ENCODE results near the gene DPP10. TPM values are rescaled to one million over a fixed set of nuclear protein-coding genes. Genes with fewer than 3 reads are reported as not detected.

Gene DPP10
- total RNA-seq, 3 donors from 2014 or later (not counting 1 experiment from before 2014, with no cell fraction given), result not detected

DNA sequence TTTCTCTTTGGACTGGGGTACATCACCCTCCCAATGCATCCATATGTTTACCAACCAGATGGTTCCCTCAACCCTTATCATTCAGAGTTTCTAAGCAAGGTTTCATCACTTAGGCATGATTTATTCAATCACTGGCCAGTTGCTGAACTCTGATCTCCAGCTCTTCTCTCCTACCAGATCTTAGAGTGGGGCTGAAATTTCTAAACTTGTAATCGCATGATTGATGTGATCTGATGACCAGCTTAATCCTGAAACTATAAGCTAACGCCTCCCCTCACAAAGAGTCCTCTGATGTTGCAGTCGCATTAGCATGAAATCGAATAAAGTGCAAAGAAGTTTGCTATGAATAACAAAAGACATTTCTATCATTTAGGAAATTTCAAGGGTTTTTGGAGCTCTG, 1082.0 kb downstream of the DPP10 start:
- 92% methylated on average over 4 of the region's 4 CpGs for WGBS (ENCODE audit: insufficient coverage)

GRCh38 chr2:115529627-115530026, 1087.2 kb downstream of the DPP10 start:
- no peak overlapping the region for H3K4me3 ChIP-seq (ENCODE audit: low read length)
- intact Hi-C loops (cut with micrococcal nuclease), result no loop called here
- Mint-ChIP-seq H3K27ac (no peak overlapping the region), H3K4me3 (no peak overlapping the region), H3K27me3 (ENCODE audit: low read depth in 2 of 2) (no peaks in the 10 kb centered on the region), H3K4me1 (no peaks in the 10 kb centered on the region), H3K36me3 (peaks cover 7% of the 10 kb centered on the region), H3K9me3 (peaks cover 9 to 18% of the 10 kb centered on the region in 2 donors)
- peaks cover 3% of the 10 kb centered on the region for H3K9me3 ChIP-seq (ENCODE audit: control insufficient read depth, insufficient read depth, low read length)
- TF ChIP-seq, protein P1, sequence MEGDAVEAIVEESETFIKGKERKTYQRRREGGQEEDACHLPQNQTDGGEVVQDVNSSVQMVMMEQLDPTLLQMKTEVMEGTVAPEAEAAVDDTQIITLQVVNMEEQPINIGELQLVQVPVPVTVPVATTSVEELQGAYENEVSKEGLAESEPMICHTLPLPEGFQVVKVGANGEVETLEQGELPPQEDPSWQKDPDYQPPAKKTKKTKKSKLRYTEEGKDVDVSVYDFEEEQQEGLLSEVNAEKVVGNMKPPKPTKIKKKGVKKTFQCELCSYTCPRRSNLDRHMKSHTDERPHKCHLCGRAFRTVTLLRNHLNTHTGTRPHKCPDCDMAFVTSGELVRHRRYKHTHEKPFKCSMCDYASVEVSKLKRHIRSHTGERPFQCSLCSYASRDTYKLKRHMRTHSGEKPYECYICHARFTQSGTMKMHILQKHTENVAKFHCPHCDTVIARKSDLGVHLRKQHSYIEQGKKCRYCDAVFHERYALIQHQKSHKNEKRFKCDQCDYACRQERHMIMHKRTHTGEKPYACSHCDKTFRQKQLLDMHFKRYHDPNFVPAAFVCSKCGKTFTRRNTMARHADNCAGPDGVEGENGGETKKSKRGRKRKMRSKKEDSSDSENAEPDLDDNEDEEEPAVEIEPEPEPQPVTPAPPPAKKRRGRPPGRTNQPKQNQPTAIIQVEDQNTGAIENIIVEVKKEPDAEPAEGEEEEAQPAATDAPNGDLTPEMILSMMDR (IDR thresholded peaks at IDR 0.05), result no peak
- no peaks in the 10 kb centered on the region for H3K36me3 ChIP-seq (ENCODE audit: control insufficient read depth, insufficient read depth, low read length)
- no peaks in the 10 kb centered on the region for H3K4me1 ChIP-seq (ENCODE audit: control insufficient read depth, insufficient read depth, low read length)
- DNase-seq, result no peak
- no peaks in the 10 kb centered on the region for H3K27me3 ChIP-seq (ENCODE audit: control insufficient read depth, insufficient read depth, low read length)
- ATAC-seq, result no peak
- no peak overlapping the region for H3K27ac ChIP-seq (ENCODE audit: low read length)

More for the DNA sequence above, 1082.0 kb downstream of the DPP10 start:
- Histone ChIP-seq H3K27ac (ENCODE audit: low read length) (no peak overlapping the region), H3K4me3 (ENCODE audit: low read length) (no peak overlapping the region), H3K36me3 (ENCODE audit: control insufficient read depth, insufficient read depth, low read length) (no peaks in the 10 kb centered on the region), H3K27me3 (ENCODE audit: control insufficient read depth, insufficient read depth, low read length) (no peaks in the 10 kb centered on the region), H3K9me3 (ENCODE audit: control insufficient read depth, insufficient read depth, low read length) (peaks cover 3% of the 10 kb centered on the region), H3K4me1 (ENCODE audit: control insufficient read depth, insufficient read depth, low read length) (no peaks in the 10 kb centered on the region)
- intact Hi-C loops (cut with micrococcal nuclease), result no loop called here
- TF ChIP-seq, protein P1 (IDR thresholded peaks at IDR 0.05), result no peak
- Mint-ChIP-seq H3K27me3 (ENCODE audit: low read depth in 2 of 2) (no peaks in the 10 kb centered on the region), H3K36me3 (peaks cover 7% of the 10 kb centered on the region), H3K4me3 (no peak overlapping the region), H3K9me3 (peaks cover 15 to 24% of the 10 kb centered on the region in 2 donors), H3K27ac (no peak overlapping the region), H3K4me1 (no peaks in the 10 kb centered on the region)
- ATAC-seq, result no peak
- DNase-seq, result no peak

DNA sequence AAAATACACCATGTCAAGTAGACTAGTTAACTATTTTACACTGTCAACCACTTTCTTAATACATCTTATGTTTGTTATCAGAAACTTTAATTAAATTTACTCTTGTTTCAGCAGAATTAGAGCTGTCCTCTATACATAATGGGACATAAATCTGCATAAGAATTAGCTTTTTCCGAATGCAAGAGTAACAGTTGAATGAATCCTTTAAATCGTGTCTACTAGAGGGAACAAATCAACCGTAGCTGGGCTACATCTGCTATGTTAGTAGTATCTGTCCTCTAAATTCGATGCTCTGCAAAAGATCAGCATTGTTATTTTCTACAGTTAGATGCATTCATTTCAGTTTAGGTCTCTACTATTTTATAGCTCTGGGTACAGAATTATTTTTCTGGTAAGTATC, 1090.6 kb downstream of the DPP10 start:
- Mint-ChIP-seq H3K4me3 (no peak overlapping the region), H3K27ac (no peak overlapping the region), H3K27me3 (ENCODE audit: low read depth in 2 of 2) (no peaks in the 10 kb centered on the region), H3K9me3 (peaks cover 9 to 14% of the 10 kb centered on the region in 2 donors), H3K36me3 (peaks cover 7% of the 10 kb centered on the region), H3K4me1 (no peaks in the 10 kb centered on the region)
- no peaks in the 10 kb centered on the region for H3K36me3 ChIP-seq (ENCODE audit: control insufficient read depth, insufficient read depth, low read length)
- TF ChIP-seq, protein P1 (IDR thresholded peaks at IDR 0.05), result no peak
- 85% methylated on average over 4 of the region's 4 CpGs for WGBS (ENCODE audit: insufficient coverage)
- H3K9me3 ChIP-seq (ENCODE audit: control insufficient read depth, insufficient read depth, low read length), result peaks cover 3% of the 10 kb centered on the region
- intact Hi-C loops (cut with micrococcal nuclease), result no loop called here
- no peak for ATAC-seq
- no peaks in the 10 kb centered on the region for H3K4me1 ChIP-seq (ENCODE audit: control insufficient read depth, insufficient read depth, low read length)
- H3K27ac ChIP-seq (ENCODE audit: low read length), result no peak overlapping the region
- H3K4me3 ChIP-seq (ENCODE audit: low read length), result no peak overlapping the region
- H3K27me3 ChIP-seq (ENCODE audit: control insufficient read depth, insufficient read depth, low read length), result no peaks in the 10 kb centered on the region
- no peak for DNase-seq

DNA sequence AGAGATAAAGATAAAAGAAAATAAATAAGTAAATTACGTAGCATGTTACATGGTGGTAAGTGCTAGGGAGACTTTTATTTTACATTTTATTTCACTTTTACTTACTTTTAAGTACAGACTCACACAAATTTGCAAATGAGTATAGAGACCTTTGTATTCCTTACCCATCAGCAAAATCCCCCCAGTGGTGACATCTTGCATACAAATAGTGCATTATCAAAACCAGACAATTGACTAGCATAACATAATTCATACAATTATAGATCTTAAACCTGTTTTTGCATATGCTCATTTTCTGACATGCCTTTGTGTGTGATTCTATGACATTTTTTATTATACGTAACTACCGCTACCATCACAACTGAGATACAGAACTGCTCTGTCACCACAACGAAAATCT, 1099.4 kb downstream of the DPP10 start:
- DNase-seq (no peak), ATAC-seq (no peak)
- Mint-ChIP-seq H3K4me3 (no peak overlapping the region), H3K27ac (no peak overlapping the region), H3K4me1 (no peaks in the 10 kb centered on the region), H3K27me3 (ENCODE audit: low read depth in 2 of 2) (no peaks in the 10 kb centered on the region), H3K36me3 (no peaks in the 10 kb centered on the region), H3K9me3 (peaks cover 12 to 20% of the 10 kb centered on the region in 2 donors)
- H3K9me3 ChIP-seq (ENCODE audit: control insufficient read depth, insufficient read depth, low read length), result no peaks in the 10 kb centered on the region
- WGBS (ENCODE audit: insufficient coverage), result 96% methylated on average over 2 of the region's 4 CpGs
- no peak overlapping the region for H3K27ac ChIP-seq (ENCODE audit: low read length)
- TF ChIP-seq, protein P1 (IDR thresholded peaks at IDR 0.05), result no peak
- no peaks in the 10 kb centered on the region for H3K36me3 ChIP-seq (ENCODE audit: control insufficient read depth, insufficient read depth, low read length)
- H3K27me3 ChIP-seq (ENCODE audit: control insufficient read depth, insufficient read depth, low read length), result no peaks in the 10 kb centered on the region
- H3K4me3 ChIP-seq (ENCODE audit: low read length), result no peak overlapping the region
- intact Hi-C loops (cut with micrococcal nuclease), result no loop called here
- no peaks in the 10 kb centered on the region for H3K4me1 ChIP-seq (ENCODE audit: control insufficient read depth, insufficient read depth, low read length)
